Measurements from ENCODE around the gene RPL28.

Gene RPL28

GRCh38 chr19:55353803-55354697, 31.7 kb upstream of the RPL28 start:
- peak; percentile 68 for DNase-seq

DNA sequence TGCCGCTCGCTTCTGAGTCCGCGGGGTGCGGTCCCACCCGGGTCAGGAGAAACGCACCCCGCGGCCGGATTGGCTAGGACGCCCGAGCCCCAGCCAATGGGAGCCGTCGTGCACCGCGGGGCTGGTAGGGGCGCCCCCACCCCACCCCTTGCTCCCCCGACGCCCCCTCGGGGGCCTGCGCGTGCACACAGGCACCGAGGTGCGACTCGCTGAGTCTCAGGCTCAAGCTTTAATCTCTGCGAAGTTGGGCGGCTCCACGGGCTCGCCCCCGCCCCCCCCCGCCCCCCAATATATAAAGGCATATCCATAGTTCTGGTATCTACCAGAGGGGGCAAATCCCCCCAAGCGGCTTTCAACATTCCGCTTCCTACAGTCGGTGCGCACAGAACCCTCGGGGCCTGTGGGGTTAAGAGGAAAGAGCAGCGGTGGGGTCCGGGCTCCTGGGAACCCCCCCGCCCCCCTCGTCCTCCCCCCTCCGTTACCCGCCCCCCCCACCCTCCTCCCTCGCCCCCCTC, 31.0 kb upstream of the RPL28 start, which contains the start of gene COX6B2:
COX6B2 (minus strand) TSS at position 22 of the 515 bp plus-strand sequence. CDS start 198 bp downstream, outside the sequence.
- DNase-seq, result peak; percentile 44

DNA sequence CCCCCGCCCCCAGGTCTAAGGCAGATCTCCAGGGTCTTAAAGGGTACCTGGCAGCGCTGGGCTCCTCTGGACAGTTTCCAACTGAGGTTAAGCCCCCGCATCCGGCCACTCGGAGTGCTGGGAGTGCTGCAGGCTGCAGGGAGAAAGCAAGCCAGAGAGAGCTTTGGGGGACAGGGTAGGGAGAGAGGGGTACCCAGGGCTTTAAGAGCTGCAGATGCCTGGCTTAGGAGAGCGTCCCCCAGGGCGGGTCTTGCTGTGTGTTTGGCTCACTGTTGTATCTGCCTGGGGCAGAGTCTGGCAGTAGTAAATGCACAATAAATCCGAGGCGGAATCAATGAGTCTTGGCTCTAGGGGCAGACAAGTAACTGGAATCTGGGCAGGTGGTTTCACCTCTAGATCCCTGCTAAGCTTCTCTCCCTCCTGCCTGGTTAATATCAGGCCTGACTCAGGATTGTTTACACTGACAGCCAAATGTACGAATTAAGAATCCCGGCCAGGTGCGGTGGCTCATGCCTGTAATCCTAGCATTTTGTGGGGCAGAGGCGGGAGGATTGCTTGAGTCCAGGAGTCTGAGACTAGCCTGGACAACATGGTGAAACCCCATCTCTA, 30.4 kb upstream of the RPL28 start:
- DNase-seq, result peak; percentile 78

DNA sequence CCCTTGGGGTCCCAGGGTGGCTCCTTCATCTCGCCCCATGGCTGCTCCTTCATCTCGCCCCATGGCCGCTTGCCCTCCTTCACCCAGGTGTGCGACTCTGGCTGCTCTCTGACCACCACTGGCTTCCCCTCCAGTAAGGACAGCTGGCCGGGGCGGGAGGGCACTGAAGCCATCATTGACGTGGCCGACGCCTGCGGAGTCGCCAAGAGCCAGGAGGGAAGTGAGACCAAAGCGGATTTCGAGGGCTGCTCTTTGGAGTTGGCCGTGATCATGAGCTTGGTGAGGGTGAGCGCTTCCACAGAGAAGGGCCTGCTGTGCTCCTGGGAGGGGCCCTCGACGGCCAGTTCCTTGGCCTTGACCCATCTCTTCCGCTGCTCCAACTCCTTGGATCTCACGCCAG, 27.2 kb upstream of the RPL28 start:
- no peak for DNase-seq

DNA sequence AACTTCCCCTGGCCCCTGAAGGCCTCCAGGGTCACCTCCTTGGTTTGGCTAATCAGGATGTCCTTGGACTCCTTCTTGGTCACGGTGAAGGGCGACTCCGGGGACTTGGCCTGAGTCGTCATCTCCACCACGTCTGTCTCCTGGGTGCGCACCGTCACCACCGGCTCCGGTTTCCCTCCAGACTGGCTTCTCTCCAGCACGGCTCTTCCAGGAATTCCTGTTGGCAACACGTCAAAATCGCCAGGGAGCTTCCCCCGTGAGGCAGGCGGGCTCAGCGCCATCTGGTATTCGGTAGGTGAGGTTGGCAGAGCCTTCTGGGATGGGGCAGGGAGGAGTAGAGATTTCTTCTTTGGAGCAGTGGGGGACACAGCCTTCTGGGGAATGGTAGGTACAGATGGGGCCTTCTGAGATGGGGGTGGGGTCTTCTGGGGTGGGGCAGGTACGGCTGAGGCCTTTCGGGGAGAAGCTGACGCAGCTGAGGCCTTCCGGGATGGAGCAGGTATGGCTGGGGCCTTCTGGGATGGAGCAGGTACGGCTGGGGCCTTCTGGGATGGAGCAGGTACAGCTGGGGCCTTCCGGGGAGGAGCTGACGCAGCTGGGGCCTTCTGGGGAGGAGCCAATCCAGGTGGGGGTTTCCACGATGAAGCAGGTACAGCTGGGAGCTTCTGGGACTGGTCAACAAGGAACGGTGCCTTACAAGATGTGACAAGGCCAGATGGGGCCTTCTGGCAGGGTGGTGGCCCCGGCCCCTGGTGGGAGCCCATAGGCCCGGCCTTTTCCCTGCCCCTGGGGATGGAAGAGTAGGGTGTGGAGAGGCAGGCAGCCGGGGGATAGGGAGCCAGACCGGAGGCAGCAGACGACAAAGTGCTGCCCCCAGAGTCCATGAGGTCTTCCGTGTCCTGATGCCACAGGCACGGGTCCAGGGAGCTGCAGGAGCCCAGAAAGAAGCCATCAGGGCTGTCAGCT, 26.5 kb upstream of the RPL28 start:
- DNase-seq, result peak; percentile 93

DNA sequence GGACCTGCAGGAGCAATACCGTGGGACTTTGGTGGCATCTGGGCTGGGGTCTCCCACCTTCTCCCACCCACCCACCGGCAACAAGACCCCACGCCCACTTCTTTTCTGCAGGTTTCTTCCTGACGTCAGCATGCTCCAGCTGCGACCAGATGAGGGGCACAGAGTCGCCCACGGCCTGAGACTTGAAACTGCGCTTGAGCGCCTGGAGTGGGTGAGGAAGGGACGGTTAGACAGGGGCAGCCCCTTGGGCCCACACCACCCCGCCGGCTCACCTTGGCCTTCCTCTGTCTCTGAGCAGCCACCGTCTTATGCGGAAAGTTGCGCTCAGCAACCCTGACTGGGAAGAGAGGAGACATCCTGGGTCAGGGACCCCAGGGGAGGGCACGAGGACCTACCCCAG, 24.8 kb upstream of the RPL28 start:
- no peak for DNase-seq

DNA sequence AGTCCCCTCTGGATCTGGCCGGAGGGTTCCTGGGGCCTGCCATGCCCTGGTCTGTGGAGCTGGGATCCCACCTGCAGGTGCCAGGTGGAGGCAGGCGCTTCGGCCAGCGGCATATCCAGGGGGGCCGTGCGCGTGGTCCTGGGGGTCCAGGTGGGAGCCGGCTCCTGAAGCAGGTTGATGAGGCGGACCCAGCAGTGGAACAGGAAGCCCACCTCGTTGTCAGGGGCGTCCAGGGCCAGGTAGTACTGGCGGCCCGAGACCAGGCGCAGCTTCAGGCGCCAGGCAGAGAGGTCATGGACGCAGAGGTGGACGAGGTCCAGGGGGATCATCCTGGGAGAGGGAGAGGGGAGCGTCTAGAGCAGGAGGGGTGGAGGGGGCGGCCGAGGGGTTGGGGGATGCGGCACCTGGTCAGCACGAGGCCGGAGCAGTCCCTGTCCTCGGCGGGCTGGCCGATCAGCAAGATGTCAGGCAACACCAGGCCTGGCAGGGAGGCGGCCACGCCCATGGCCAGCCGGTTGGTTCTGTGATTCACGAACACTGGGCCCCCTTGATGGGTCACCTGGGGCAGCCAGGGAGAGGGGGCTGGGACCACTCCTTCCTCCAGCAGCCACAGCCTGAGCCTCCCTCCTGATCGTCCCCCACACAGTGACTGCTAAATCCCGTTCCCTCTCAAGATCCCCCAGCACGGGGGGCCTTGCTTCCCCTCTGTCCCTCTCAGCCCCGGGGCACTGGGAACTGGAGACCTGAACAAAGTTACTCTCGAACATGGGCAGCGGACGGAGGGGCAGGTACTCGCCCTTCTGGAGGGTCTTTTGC, 23.4 kb upstream of the RPL28 start:
- no peak for DNase-seq

- DNase-seq, result no peak
Observed at GRCh38 chr19:55362990-55363716, 22.6 kb upstream of the RPL28 start, which contains the start of gene GARIN5B. Gene GARIN5B (minus strand): TSS chr19:55363260. CDS start chr19:55363066, 194 bp downstream.

DNA sequence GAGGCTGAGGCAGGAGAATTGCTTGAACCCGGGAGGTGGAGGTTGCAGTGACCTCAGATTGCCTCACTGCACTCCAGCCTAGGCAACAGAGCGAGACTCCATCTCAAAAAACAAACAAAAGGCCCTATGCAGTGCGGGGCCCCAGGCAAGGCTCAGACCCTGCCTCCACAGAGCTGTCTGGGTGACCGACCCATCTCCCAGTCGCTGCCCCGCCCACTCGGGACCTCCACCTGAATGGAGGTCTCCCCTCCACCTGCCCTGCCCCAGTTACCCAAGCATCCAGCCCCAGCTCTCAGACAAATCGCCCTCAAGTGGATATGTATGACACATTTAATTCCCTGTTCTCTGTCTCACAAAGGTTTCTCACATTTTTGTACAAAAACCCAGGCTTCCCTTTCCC, 20.5 kb upstream of the RPL28 start:
- no peak for DNase-seq

DNA sequence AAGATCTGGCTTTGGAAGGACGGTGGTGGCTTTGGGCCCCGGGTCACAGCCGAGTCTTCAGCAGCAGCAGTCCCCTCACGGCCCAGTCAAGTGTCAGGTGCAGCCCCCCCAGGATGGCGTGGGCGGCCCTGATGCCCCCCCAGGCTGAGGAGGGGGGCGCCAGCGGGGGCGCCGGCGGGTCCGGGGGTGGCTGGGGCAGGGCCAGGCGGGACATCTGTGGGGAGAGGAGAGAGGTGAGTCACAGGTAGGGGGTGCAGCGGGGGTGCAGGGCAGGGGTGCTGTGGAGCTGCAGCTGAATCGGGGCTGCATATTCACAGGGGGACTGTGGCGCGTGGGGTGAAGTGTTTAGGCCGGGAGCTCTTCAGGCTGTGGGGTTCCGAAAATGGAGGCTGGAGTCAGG, 19.8 kb upstream of the RPL28 start:
- no peak for DNase-seq

DNA sequence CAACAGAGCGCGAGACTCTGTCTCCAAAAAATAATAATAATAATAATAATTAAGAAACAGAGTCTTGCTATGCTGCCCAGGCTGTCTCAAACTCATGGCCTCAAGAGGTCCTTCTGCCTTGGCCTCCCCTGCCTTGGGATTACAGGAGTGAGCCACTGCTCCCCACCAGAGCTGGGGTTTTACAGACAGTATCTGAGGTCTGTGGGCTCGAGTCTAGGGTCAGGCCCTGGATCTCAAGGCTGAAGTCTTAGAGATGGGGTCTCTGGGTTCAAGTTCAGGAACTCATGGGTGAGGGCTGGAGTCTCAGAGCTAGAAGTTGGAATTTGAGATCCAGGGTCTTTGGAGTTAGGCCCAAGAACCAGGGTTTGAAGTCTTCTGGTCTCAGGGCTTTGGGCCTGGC, 18.9 kb upstream of the RPL28 start:
- DNase-seq, result no peak

GRCh38 chr19:55368106-55368505, 17.6 kb upstream of the RPL28 start:
- DNase-seq, result no peak

GRCh38 chr19:55368701-55369563, 16.8 kb upstream of the RPL28 start:
- DNase-seq, result peak; percentile 50

DNA sequence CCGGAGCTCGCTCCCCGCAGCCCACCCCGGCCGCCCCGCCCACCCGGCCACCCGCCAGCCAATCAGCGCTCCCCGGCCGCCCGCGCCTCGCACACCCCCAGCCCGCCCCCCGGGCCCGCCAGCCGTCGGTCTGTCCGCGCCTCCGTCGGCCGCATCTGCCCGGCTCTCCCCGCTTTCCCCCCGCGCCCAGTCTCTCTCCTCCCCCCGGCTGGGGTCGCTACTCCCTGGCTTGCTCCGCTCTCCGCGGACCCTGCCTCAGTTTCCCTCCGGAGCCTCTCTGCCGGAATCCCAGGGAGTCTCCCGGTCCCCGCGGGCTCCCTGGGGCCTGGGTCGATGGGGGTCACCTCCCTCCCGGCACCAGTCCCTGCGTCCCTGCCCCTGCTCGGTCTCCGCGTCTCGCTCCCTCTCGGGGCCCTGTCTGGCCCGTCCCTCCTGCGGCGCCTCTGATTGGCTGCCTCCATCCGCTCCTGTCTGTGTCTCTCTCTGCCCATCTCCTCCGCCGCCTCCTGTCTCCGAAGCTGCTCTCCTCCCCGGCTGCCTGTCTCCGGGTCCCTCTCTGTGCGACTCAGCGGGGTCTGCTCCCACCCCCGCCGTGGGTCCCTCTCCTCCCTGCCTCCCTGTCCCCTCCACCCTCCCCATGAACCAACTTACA, 16.0 kb upstream of the RPL28 start:
- DNase-seq, result peak; percentile 81

DNA sequence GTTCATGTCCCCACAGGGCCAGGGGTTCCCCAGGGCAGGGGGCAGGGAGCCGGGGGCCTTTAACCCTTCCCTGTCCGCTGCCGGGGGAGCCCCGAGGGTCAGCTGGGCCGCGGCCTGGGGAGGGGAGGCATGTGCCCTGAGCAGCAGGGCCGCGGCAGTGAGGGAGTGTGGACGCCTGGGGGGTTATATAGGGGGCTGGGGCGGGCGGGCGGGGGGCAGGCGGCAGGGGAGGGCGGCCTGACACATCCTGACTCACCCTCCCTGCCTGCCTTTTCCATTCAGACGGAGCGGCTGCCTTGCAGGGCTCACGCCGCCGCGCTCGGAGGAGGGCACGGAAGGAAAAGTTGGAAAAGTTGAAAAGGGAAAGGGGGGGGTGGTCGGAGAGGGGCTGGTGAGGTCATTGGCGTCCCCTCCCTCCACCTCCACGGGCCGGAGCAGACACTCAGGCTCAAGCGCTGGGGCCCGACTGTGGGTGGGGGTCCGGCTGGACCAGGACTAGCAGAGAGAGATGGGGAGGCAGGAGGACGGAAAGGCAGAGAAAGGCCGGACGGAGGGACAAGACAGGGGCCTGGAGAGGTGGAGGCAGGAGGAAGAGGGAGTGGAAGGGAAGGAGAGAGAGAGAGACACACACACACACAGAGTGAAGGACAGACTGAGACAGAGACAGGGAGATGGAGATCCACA, 15.3 kb upstream of the RPL28 start, which contains the start of gene IL11:
IL11 (minus strand) TSS at position 159 of the 684 bp plus-strand sequence; CDS start at position 6, 153 bp downstream.
- no peak for DNase-seq

GRCh38 chr19:55372316-55373081, 13.2 kb upstream of the RPL28 start:
- no peak for DNase-seq

- DNase-seq, result no peak
Observed at GRCh38 chr19:55373306-55373992, 12.3 kb upstream of the RPL28 start.
